HepG2 (cell line): ENCODE measurements around the gene ZNF653. TPM values are rescaled to one million over a fixed set of nuclear protein-coding genes. Genes with fewer than 3 reads are reported as not detected.
A peak's percentile ranks its signal among the peaks of the same experiment; 100 is the strongest.

ENCODE experiments used
- ARNTL ChIP-seq: sonication (generic); formaldehyde crosslinking; IDR thresholded peaks from 2 replicates; pipeline ENCODE4 v1.4.0; 2020; ENCODE audit warnings: mild to moderate bottlenecking, missing genetic modification reagents
- CBX2 ChIP-seq, 2 experiments: fragments of 200-600 bp in 1 of 2; sonication (generic); formaldehyde crosslinking in 1 of 2; IDR thresholded peaks; 2 replicates each; pipeline versions ENCODE4 v1.7.0 to v1.8.1; 2018 to 2022; ENCODE audit warnings: low read depth in 2 of 2, low read length in 1 of 2, mild to moderate bottlenecking in 1 of 2, missing genetic modification reagents in 1 of 2
- FOXP1 ChIP-seq, 2 experiments: fragments of 450-650 bp in 1 of 2; IDR thresholded peaks; 2 replicates each; pipeline ENCODE4 v1.6.1; 2017 to 2018; ENCODE audit warnings: antibody characterized with exemption in 1 of 2
- GATAD2A ChIP-seq: IDR thresholded peaks from 2 replicates; pipeline ENCODE4 v1.6.1; 2016
- HNRNPL ChIP-seq: fragments of 200-400 bp; formaldehyde crosslinking; IDR thresholded peaks from 2 replicates; pipeline ENCODE4 v1.6.1; 2017; ENCODE audit warnings: mild to moderate bottlenecking, low read depth, low read length
- PRMT3 ChIP-seq: sonication (generic); formaldehyde crosslinking; IDR thresholded peaks from 2 replicates; pipeline ENCODE4 v1.8.1; 2022; ENCODE audit warnings: low read depth, mild to moderate bottlenecking, moderate library complexity, missing genetic modification reagents, borderline replicate concordance
- ZNF205 ChIP-seq: IDR thresholded peaks from 2 replicates; pipeline ENCODE4 v1.6.1; 2018; ENCODE audit warnings: missing biosample characterization, missing genetic modification reagents
- ZNF296 ChIP-seq: sonication (generic); formaldehyde crosslinking; conservative IDR thresholded peaks from 2 replicates; pipeline ENCODE4 v1.5.0; 2020; ENCODE audit warnings: mild to moderate bottlenecking, missing genetic modification reagents
- ZNF317 ChIP-seq: sonication (generic); formaldehyde crosslinking; IDR thresholded peaks from 2 replicates; pipeline ENCODE4 v1.5.0; 2020; ENCODE audit warnings: mild to moderate bottlenecking, missing genetic modification reagents
- ZNF780A ChIP-seq: sonication (generic); formaldehyde crosslinking; IDR thresholded peaks from 2 replicates; pipeline ENCODE4 v1.8.0; 2022; ENCODE audit warnings: mild to moderate bottlenecking, missing genetic modification reagents, moderate library complexity
- ZNF839 ChIP-seq: sonication (generic); formaldehyde crosslinking; IDR thresholded peaks from 2 replicates; pipeline ENCODE4 v1.4.0; 2020; ENCODE audit warnings: missing genetic modification reagents, mild to moderate bottlenecking, borderline replicate concordance
- ZSCAN25 ChIP-seq: sonication (generic); formaldehyde crosslinking; IDR thresholded peaks from 2 replicates; pipeline ENCODE4 v1.8.0; 2022; ENCODE audit warnings: mild to moderate bottlenecking, missing genetic modification reagents
- ZZZ3 ChIP-seq: sonication (generic); formaldehyde crosslinking; IDR thresholded peaks from 2 replicates; pipeline ENCODE4 v1.4.0; 2020; ENCODE audit warnings: missing genetic modification reagents, mild to moderate bottlenecking, borderline replicate concordance
- polyA plus RNA-seq, 8 experiments: library from polyadenylated mRNA; depleted of rRNA in 3 of 8; stranded (reverse) in 7 of 8; unstranded in 1 of 8; fragments of >200 nt; fragmentation: Illumina TruSeq in 4 of 8; extraction: Trizol in 4 of 8; gene quantifications; 2 replicates each; pipeline versions ENCODE4 v1.2.1 to v1.2.3, GENCODE V29; 2011 to 2016; ENCODE audit warnings: low read depth in 4 of 8, missing spikeins in 1 of 8, mixed read lengths in 1 of 8; ENCODE audit not compliant: insufficient read depth in 1 of 8
- total RNA-seq, 5 experiments: library from RNA; depleted of rRNA; stranded (reverse); fragments of >200 nt; fragmentation: Illumina TruSeq; extraction: Trizol; gene quantifications; 2 replicates each; pipeline ENCODE4 v1.2.3, GENCODE V29; 2016; ENCODE audit warnings: low read depth in 1 of 5
- TF ChIP-seq, protein P1 (sequence below): sonication (generic); formaldehyde crosslinking; IDR thresholded peaks from 2 replicates; pipeline ENCODE4 v1.4.0; 2020; ENCODE audit warnings: mild to moderate bottlenecking, missing genetic modification reagents
- TF ChIP-seq, protein P2 (sequence below), 2 experiments: sonication (generic) in 1 of 2; formaldehyde crosslinking in 1 of 2; IDR thresholded peaks; 2 replicates each; pipeline versions ENCODE4 v1.4.0 to v1.6.1; 2016 to 2020; ENCODE audit warnings: borderline replicate concordance in 1 of 2, low read depth in 1 of 2, mild to moderate bottlenecking in 1 of 2, missing genetic modification reagents in 1 of 2
- TF ChIP-seq, protein P3 (sequence below): sonication (generic); formaldehyde crosslinking; IDR thresholded peaks from 2 replicates; pipeline ENCODE4 v1.5.0; 2020; ENCODE audit warnings: missing genetic modification reagents

Gene ZNF653
- total and polyA plus RNA-seq, 2 of the 13 experiments (the other 11 are each of a cell fraction or from before 2014, with no cell fraction given), result 4.7 to 7.1 TPM

DNA sequence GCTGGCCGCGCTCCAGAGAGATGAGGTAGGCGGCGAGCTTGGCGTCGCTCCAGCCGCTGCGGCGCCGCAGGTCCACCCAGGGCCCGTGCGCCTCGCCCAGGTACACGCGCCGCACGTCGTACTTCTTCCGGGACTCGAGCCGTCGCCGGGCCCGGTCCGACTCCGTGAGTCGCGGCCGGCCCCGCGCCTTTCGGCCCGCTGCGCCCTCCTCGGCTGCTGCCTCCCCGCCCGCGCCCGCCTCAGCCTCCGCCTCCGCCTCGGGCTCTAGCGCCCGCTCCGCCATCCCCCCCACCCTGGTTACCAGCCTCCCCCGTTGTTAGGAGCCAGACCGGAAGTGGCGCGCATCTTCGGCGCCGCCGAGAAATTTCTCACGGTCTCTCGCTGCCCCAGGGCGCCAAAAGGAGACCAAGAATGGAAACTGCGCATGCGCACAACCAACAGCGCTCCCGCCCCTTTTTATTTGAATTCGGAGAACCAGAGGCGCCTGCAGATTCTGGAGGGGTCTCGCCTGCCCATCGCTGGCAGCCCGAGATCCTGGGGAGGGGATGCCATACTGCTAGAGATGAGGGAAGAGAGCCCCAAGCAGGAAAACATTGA, at the start of gene ZNF653 (continued):
- TF ChIP-seq, protein P1, sequence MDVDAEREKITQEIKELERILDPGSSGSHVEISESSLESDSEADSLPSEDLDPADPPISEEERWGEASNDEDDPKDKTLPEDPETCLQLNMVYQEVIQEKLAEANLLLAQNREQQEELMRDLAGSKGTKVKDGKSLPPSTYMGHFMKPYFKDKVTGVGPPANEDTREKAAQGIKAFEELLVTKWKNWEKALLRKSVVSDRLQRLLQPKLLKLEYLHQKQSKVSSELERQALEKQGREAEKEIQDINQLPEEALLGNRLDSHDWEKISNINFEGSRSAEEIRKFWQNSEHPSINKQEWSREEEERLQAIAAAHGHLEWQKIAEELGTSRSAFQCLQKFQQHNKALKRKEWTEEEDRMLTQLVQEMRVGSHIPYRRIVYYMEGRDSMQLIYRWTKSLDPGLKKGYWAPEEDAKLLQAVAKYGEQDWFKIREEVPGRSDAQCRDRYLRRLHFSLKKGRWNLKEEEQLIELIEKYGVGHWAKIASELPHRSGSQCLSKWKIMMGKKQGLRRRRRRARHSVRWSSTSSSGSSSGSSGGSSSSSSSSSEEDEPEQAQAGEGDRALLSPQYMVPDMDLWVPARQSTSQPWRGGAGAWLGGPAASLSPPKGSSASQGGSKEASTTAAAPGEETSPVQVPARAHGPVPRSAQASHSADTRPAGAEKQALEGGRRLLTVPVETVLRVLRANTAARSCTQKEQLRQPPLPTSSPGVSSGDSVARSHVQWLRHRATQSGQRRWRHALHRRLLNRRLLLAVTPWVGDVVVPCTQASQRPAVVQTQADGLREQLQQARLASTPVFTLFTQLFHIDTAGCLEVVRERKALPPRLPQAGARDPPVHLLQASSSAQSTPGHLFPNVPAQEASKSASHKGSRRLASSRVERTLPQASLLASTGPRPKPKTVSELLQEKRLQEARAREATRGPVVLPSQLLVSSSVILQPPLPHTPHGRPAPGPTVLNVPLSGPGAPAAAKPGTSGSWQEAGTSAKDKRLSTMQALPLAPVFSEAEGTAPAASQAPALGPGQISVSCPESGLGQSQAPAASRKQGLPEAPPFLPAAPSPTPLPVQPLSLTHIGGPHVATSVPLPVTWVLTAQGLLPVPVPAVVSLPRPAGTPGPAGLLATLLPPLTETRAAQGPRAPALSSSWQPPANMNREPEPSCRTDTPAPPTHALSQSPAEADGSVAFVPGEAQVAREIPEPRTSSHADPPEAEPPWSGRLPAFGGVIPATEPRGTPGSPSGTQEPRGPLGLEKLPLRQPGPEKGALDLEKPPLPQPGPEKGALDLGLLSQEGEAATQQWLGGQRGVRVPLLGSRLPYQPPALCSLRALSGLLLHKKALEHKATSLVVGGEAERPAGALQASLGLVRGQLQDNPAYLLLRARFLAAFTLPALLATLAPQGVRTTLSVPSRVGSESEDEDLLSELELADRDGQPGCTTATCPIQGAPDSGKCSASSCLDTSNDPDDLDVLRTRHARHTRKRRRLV, result no peak
- TF ChIP-seq ZNF317, result no peak
- no peak for TF ChIP-seq CBX2 (IDR thresholded peaks at IDR 0.05; ENCODE audit: low read depth, low read length)
- TF ChIP-seq CBX2 (CRISPR knock-in tag; IDR thresholded peaks at IDR 0.05; ENCODE audit: low read depth), result no peak
- TF ChIP-seq ZZZ3 (CRISPR knock-in tag), result no peak
- TF ChIP-seq, protein P2, sequence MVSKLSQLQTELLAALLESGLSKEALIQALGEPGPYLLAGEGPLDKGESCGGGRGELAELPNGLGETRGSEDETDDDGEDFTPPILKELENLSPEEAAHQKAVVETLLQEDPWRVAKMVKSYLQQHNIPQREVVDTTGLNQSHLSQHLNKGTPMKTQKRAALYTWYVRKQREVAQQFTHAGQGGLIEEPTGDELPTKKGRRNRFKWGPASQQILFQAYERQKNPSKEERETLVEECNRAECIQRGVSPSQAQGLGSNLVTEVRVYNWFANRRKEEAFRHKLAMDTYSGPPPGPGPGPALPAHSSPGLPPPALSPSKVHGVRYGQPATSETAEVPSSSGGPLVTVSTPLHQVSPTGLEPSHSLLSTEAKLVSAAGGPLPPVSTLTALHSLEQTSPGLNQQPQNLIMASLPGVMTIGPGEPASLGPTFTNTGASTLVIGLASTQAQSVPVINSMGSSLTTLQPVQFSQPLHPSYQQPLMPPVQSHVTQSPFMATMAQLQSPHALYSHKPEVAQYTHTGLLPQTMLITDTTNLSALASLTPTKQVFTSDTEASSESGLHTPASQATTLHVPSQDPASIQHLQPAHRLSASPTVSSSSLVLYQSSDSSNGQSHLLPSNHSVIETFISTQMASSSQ (IDR thresholded peaks at IDR 0.05; ENCODE audit: low read depth), result no peak
- TF ChIP-seq, protein P2 (CRISPR knock-in tag; IDR thresholded peaks at IDR 0.05; ENCODE audit: borderline replicate concordance), result peak; percentile 20; the same call in 1 of the 2 replicates
- no peak for TF ChIP-seq ZNF205 (CRISPR knock-in tag)
- no peak for TF ChIP-seq PRMT3 (CRISPR knock-in tag)
- no peak for TF ChIP-seq ZNF839 (CRISPR knock-in tag)
- no peak for TF ChIP-seq ZNF296 (CRISPR knock-in tag)
- TF ChIP-seq, protein P3, sequence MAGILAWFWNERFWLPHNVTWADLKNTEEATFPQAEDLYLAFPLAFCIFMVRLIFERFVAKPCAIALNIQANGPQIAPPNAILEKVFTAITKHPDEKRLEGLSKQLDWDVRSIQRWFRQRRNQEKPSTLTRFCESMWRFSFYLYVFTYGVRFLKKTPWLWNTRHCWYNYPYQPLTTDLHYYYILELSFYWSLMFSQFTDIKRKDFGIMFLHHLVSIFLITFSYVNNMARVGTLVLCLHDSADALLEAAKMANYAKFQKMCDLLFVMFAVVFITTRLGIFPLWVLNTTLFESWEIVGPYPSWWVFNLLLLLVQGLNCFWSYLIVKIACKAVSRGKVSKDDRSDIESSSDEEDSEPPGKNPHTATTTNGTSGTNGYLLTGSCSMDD (CRISPR knock-in tag), result no peak
- no peak for TF ChIP-seq ZNF780A (CRISPR knock-in tag)
- TF ChIP-seq ZSCAN25, result no peak
- 0 out of 2 replicates have a peak, but pooled peaks have one; percentile 21 for TF ChIP-seq ARNTL (CRISPR knock-in tag)
- no peak for TF ChIP-seq GATAD2A (CRISPR knock-in tag)
- no peak for TF ChIP-seq HNRNPL
- TF ChIP-seq FOXP1 (IDR thresholded peaks at IDR 0.05), result no peak
- TF ChIP-seq FOXP1 (CRISPR knock-in tag; IDR thresholded peaks at IDR 0.05), result no peak
